Measurements from ENCODE around the gene GPX8. TPM values are rescaled to one million over a fixed set of nuclear protein-coding genes. Genes with fewer than 3 reads are reported as not detected.

The GPX8 gene
- total RNA-seq, 1 experiment from 2014 or later = 18.3 TPM

Small RNAs within 50 kb of the gene (microRNA-seq; reads per million reads assigned to microRNA genes)
- 13.3 reads per million, percentile 40 among the genes with 10 or more reads in this experiment for gene MIR449A (ENCODE audit: unreplicated experiment)
- gene MIR449B (ENCODE audit: unreplicated experiment) = not detected
- 1.0 reads per million for gene MIR449C (ENCODE audit: unreplicated experiment)

Other genes with a start within 250 kb of the GPX8 start
- gene ESM1, start 174.6 kb upstream of the GPX8 start, total RNA-seq (2014; rRNA removed) = 21.0 and 27.8 TPM in 2 replicates
- not detected in 2 replicates for gene GZMK, start 135.9 kb upstream of the GPX8 start, total RNA-seq (2014; rRNA removed)
- not detected in 2 replicates for gene GZMA, start 57.5 kb upstream of the GPX8 start, total RNA-seq (2014; rRNA removed)
- gene CDC20B, start 13.0 kb downstream of the GPX8 start, total RNA-seq (2014; rRNA removed) = not detected in 2 replicates
- 1.6 and 3.3 TPM in 2 replicates for gene MCIDAS, start 67.1 kb downstream of the GPX8 start, total RNA-seq (2014; rRNA removed)
- 3.4 and 5.3 TPM in 2 replicates for gene CCNO, start 73.4 kb downstream of the GPX8 start, total RNA-seq (2014; rRNA removed)
- 9.4 and 13.4 TPM in 2 replicates for gene DHX29, start 147.5 kb downstream of the GPX8 start, total RNA-seq (2014; rRNA removed)
- gene MTREX, start 147.8 kb downstream of the GPX8 start, total RNA-seq (2014; rRNA removed) = 25.6 and 44.0 TPM in 2 replicates